Measurements from ENCODE around the gene ZNF205. TPM values are rescaled to one million over a fixed set of nuclear protein-coding genes. Genes with fewer than 3 reads are reported as not detected.

The ZNF205 gene
- total RNA-seq, 1 donor from 2014 or later: 22.8 TPM

GRCh38 chr16:3099732-3100499, 12.5 kb upstream of the ZNF205 start:
- Mint-ChIP-seq H3K9me3 (ENCODE audit: unreplicated experiment) (no peaks in the 10 kb centered on the region), H3K36me3 (ENCODE audit: low read depth, unreplicated experiment) (no peaks in the 10 kb centered on the region), H3K4me1 (ENCODE audit: unreplicated experiment) (peaks cover 50% of the 10 kb centered on the region), H3K27ac (ENCODE audit: unreplicated experiment) (peak overlapping the region; percentile 75), H3K4me3 (ENCODE audit: unreplicated experiment) (peak overlapping the region; percentile 88), H3K27me3 (ENCODE audit: unreplicated experiment) (peaks cover 11% of the 10 kb centered on the region)
- peak; percentile 96 for DNase-seq (ENCODE audit: low spot score)
- TF ChIP-seq, protein P1, sequence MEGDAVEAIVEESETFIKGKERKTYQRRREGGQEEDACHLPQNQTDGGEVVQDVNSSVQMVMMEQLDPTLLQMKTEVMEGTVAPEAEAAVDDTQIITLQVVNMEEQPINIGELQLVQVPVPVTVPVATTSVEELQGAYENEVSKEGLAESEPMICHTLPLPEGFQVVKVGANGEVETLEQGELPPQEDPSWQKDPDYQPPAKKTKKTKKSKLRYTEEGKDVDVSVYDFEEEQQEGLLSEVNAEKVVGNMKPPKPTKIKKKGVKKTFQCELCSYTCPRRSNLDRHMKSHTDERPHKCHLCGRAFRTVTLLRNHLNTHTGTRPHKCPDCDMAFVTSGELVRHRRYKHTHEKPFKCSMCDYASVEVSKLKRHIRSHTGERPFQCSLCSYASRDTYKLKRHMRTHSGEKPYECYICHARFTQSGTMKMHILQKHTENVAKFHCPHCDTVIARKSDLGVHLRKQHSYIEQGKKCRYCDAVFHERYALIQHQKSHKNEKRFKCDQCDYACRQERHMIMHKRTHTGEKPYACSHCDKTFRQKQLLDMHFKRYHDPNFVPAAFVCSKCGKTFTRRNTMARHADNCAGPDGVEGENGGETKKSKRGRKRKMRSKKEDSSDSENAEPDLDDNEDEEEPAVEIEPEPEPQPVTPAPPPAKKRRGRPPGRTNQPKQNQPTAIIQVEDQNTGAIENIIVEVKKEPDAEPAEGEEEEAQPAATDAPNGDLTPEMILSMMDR (IDR thresholded peaks at IDR 0.05; ENCODE audit: unreplicated experiment): no peak

GRCh38 chr16:3101018-3101840, 11.2 kb upstream of the ZNF205 start:
- H3K4me1 Mint-ChIP-seq (ENCODE audit: unreplicated experiment): peaks cover 56% of the 10 kb centered on the region
- H3K4me3 Mint-ChIP-seq (ENCODE audit: unreplicated experiment): peak overlapping the region; percentile 62
- H3K27ac Mint-ChIP-seq (ENCODE audit: unreplicated experiment): peak overlapping the region; percentile 99
- no peaks in the 10 kb centered on the region for H3K36me3 Mint-ChIP-seq (ENCODE audit: low read depth, unreplicated experiment)
- peak; percentile 46 for DNase-seq (ENCODE audit: low spot score)
- TF ChIP-seq, protein P1 (IDR thresholded peaks at IDR 0.05; ENCODE audit: unreplicated experiment): peak; percentile 81
- H3K9me3 Mint-ChIP-seq (ENCODE audit: unreplicated experiment): no peaks in the 10 kb centered on the region
- peaks cover 10% of the 10 kb centered on the region for H3K27me3 Mint-ChIP-seq (ENCODE audit: unreplicated experiment)

DNA sequence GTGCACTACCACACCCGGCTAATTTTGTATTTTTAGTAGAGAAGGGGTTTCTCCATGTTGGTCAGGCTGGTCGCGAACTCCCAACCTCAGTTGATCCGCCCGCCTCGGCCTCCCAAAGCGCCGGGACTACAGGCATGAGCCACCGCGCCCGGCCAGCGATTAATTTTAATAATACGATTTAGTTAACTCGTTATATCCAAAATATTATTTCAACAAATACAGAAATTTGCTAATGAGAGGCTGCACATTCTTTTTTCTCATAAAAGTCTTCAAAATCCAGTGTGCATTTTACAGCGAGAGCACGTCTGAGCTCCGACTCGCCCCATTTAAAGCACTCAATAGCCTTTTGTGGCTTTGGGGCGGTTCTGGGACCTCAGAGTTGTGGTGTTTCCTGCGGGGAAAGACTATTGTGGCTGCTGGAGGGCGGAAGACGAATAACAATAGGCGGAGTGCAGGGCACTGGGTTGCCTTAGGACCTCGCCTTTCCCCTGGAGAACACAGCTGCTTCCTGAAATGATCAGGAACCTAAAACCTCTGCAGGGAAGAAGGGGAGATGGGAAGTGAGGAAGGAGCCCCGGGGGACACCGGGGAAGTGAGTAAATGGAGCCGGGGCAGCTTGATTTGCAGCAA, 10.4 kb upstream of the ZNF205 start:
- peak overlapping the region; percentile 53 for H3K4me3 Mint-ChIP-seq (ENCODE audit: unreplicated experiment)
- TF ChIP-seq, protein P1 (IDR thresholded peaks at IDR 0.05; ENCODE audit: unreplicated experiment): no peak
- no peaks in the 10 kb centered on the region for H3K9me3 Mint-ChIP-seq (ENCODE audit: unreplicated experiment)
- peak overlapping the region; percentile 99 for H3K27ac Mint-ChIP-seq (ENCODE audit: unreplicated experiment)
- H3K36me3 Mint-ChIP-seq (ENCODE audit: low read depth, unreplicated experiment): no peaks in the 10 kb centered on the region
- H3K4me1 Mint-ChIP-seq (ENCODE audit: unreplicated experiment): peaks cover 58% of the 10 kb centered on the region
- peaks cover 11% of the 10 kb centered on the region for H3K27me3 Mint-ChIP-seq (ENCODE audit: unreplicated experiment)
- peak; percentile 60 for DNase-seq (ENCODE audit: low spot score)

DNA sequence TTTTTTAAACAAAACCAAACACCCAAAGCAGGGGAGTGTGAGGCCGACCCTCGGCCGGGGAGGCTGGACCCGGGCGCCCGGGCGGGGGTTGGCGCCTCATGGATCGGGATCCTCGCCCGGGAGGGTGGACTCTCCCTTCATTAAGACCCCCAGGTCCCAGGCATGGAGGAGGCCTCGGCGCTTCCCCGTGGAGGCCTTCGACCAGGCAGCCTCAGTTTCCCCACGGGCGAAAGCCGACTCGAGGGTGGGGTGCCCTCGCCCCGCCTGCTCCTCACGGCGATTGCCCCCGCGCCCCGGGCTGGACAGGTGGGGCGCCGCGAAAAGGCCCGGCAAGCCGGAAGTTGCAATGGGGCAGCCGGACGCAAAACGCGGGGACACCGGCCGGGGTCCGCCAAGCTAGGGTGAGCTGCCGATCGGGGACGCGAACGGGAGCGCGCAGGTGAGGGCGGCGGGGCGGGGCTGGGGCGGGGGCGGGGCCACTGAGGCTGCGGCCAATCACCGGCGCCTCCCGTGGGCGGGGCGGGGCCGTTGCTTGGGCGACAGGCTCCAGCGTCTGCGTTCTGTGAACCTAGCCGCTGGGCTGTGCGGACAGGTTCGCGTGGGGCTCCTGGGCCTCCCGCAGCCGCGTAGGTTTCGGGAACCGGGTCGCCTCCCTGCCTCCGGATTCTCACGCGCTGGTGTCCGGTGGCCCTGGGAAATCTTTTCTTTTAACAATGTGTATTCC, 6.0 kb upstream of the ZNF205 start:
- H3K27me3 Mint-ChIP-seq (ENCODE audit: unreplicated experiment): peaks cover 9% of the 10 kb centered on the region
- peak; percentile 94 for DNase-seq (ENCODE audit: low spot score)
- peaks cover 30% of the 10 kb centered on the region for H3K4me1 Mint-ChIP-seq (ENCODE audit: unreplicated experiment)
- no peaks in the 10 kb centered on the region for H3K9me3 Mint-ChIP-seq (ENCODE audit: unreplicated experiment)
- peak overlapping the region; percentile 92 for H3K27ac Mint-ChIP-seq (ENCODE audit: unreplicated experiment)
- H3K36me3 Mint-ChIP-seq (ENCODE audit: low read depth, unreplicated experiment): no peaks in the 10 kb centered on the region
- peak overlapping the region; percentile 88 for H3K4me3 Mint-ChIP-seq (ENCODE audit: unreplicated experiment)
- TF ChIP-seq, protein P1 (IDR thresholded peaks at IDR 0.05; ENCODE audit: unreplicated experiment): no peak
